Suprapubic skin (tissue), 4 donors: ENCODE results near the gene OR11A1.

Experiments used
- EP300 ChIP-seq: sonication (generic); formaldehyde crosslinking; IDR thresholded peaks from one replicate; pipeline ENCODE4 v1.6.1; 2017; ENCODE audit warnings: antibody characterized with exemption
- POLR2A ChIP-seq, 2 donors: fragments of 450-650 bp; IDR thresholded peaks; one replicate each; pipeline ENCODE4 v1.6.1; 2017; ENCODE audit warnings: antibody characterized with exemption in 2 of 2, mild to moderate bottlenecking in 2 of 2, moderate library complexity in 2 of 2
- POLR2AphosphoS5 ChIP-seq, 3 donors: sonication (generic); formaldehyde crosslinking; IDR thresholded peaks; one replicate each; pipeline ENCODE4 v1.6.1; 2017; ENCODE audit warnings: antibody characterized with exemption in 3 of 3
- TF ChIP-seq, protein P1 (sequence below), 2 donors: fragments of 200-600 bp in 1 of 2; fragments of 450-650 bp in 1 of 2; sonication (generic) in 1 of 2; IDR thresholded peaks; one replicate each; pipeline ENCODE4 v1.5.1; 2016 to 2019; ENCODE audit warnings: antibody characterized with exemption in 2 of 2, mild to moderate bottlenecking in 1 of 2, moderate library complexity in 1 of 2

DNA sequence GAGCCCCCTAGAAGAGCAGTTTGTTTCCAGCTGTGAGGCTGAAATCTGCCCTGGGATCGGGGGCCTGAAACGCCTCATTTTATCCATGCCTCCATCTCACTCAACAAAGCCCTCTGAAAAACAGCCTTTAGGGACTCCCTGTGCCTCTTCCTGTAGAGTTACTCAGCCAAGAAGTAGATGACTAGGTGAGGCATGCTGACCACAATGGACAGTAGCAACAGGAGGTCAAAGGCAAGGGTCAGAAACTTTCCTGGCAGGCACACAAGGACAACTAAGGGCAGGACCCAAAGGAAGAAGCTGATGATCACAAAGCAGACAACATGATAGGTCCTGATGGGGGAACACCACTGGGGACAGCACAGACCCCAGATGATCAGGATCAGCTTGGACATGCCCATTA lies 18.1 kb upstream of the OR11A1 start:
- TF ChIP-seq, protein P1, sequence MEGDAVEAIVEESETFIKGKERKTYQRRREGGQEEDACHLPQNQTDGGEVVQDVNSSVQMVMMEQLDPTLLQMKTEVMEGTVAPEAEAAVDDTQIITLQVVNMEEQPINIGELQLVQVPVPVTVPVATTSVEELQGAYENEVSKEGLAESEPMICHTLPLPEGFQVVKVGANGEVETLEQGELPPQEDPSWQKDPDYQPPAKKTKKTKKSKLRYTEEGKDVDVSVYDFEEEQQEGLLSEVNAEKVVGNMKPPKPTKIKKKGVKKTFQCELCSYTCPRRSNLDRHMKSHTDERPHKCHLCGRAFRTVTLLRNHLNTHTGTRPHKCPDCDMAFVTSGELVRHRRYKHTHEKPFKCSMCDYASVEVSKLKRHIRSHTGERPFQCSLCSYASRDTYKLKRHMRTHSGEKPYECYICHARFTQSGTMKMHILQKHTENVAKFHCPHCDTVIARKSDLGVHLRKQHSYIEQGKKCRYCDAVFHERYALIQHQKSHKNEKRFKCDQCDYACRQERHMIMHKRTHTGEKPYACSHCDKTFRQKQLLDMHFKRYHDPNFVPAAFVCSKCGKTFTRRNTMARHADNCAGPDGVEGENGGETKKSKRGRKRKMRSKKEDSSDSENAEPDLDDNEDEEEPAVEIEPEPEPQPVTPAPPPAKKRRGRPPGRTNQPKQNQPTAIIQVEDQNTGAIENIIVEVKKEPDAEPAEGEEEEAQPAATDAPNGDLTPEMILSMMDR (IDR thresholded peaks at IDR 0.05): no peak
- TF ChIP-seq POLR2A (IDR thresholded peaks at IDR 0.05): no peak
- TF ChIP-seq EP300: no peak
- TF ChIP-seq POLR2AphosphoS5 (IDR thresholded peaks at IDR 0.05): no peak
